Measurements from ENCODE around the gene BICD1.

The BICD1 gene

GRCh38 chr12:32360956-32361355, 254.3 kb downstream of the BICD1 start:
- DNase-seq: no peak

- no peak for DNase-seq
Measured at GRCh38 chr12:32362892-32363291, 256.2 kb downstream of the BICD1 start.

- peak; percentile 58 for DNase-seq
Measured at GRCh38 chr12:32365473-32366064, 258.9 kb downstream of the BICD1 start.

GRCh38 chr12:32366714-32367113, 260.1 kb downstream of the BICD1 start:
- no peak for DNase-seq

- DNase-seq: no peak
Measured at GRCh38 chr12:32367381-32367780, 260.7 kb downstream of the BICD1 start.

GRCh38 chr12:32369202-32369601, 262.6 kb downstream of the BICD1 start:
- no peak for DNase-seq

GRCh38 chr12:32377344-32378055, 270.9 kb downstream of the BICD1 start:
- DNase-seq: no peak

- DNase-seq: no peak
Measured at GRCh38 chr12:32379213-32379612, 272.6 kb downstream of the BICD1 start.

GRCh38 chr12:32379667-32380066, 273.0 kb downstream of the BICD1 start:
- DNase-seq: no peak

GRCh38 chr12:32382226-32382625, 275.6 kb downstream of the BICD1 start:
- no peak for DNase-seq

GRCh38 chr12:32390572-32391219, 284.0 kb downstream of the BICD1 start:
- peak; percentile 20 for DNase-seq

- no peak for DNase-seq
Measured at GRCh38 chr12:32395026-32395425, 288.4 kb downstream of the BICD1 start.

- no peak for DNase-seq
Measured at GRCh38 chr12:32397696-32398095, 291.0 kb downstream of the BICD1 start.

GRCh38 chr12:32398181-32398580, 291.5 kb downstream of the BICD1 start:
- DNase-seq: no peak

GRCh38 chr12:32398816-32399369, 292.2 kb downstream of the BICD1 start:
- DNase-seq: no peak

GRCh38 chr12:32399370-32400113, 292.9 kb downstream of the BICD1 start, which contains the start of gene FGD4:
Gene FGD4, plus strand, starts transcription at chr12:32399558.
- DNase-seq: peak; percentile 30

GRCh38 chr12:32400114-32400672, 293.5 kb downstream of the BICD1 start:
- no peak for DNase-seq

- no peak for DNase-seq
Measured at GRCh38 chr12:32400866-32401265, 294.2 kb downstream of the BICD1 start.

- no peak for DNase-seq
Measured at GRCh38 chr12:32402170-32402569, 295.5 kb downstream of the BICD1 start.

- no peak for DNase-seq
Measured at GRCh38 chr12:32402946-32403345, 296.3 kb downstream of the BICD1 start.

GRCh38 chr12:32407795-32408194, 301.1 kb downstream of the BICD1 start:
- no peak for DNase-seq

- no peak for DNase-seq
Measured at GRCh38 chr12:32413412-32413811, 306.8 kb downstream of the BICD1 start.

- DNase-seq: no peak
Measured at GRCh38 chr12:32418221-32418620, 311.6 kb downstream of the BICD1 start.

Measured in CD4-positive, alpha-beta T cell treated with Interleukin-10 for 1 hour (primary cell).